Endothelial cell of umbilical vein (primary cell): ENCODE results near the gene ZDHHC7. TPM values are rescaled to one million over a fixed set of nuclear protein-coding genes. Genes with fewer than 3 reads are reported as not detected.

Experiments
- BruUV-seq: library from RNA; stranded (reverse); fragments of 400-500 nt; replicated peaks from 2 replicates; lab custom pipeline; 2021; lab: Mats Ljungman, UMichigan
- CTCF ChIA-PET: fragments of 300-600, 350-600 bp; sonication (Branson Sonifier 250); formaldehyde crosslinking; loops from one replicate; lab custom pipeline; 2021; ENCODE audit warnings: antibody characterized with exemption, inconsistent platforms; lab: Charles Lee
- POLR2A ChIA-PET: fragments of 300-600, 350-600 bp; sonication (Branson Sonifier 250); formaldehyde crosslinking; loops from one replicate; lab custom pipeline; 2021; ENCODE audit warnings: antibody characterized with exemption, inconsistent platforms; lab: Charles Lee
- DNase-seq: peaks from one replicate; pipeline ENCODE4 v3.0.0-alpha.2; 2011; ENCODE audit warnings: low read depth, low spot score
- FAIRE-seq: peaks from 2 replicates; lab custom pipeline; 2011; peaks lifted over from hg19 to GRCh38; lab: Jason Lieb, UNC
- H2AFZ ChIP-seq: 2 replicates; pipeline ENCODE4 v1.6.0; 2012; ENCODE audit warnings: low read depth, low read length, control low read depth, inconsistent platforms
- H3K27ac ChIP-seq: 2 replicates; pipeline ENCODE4 v1.5.1; 2011; ENCODE audit warnings: low read depth, mild to moderate bottlenecking, control low read depth, low read length, moderate library complexity; ENCODE audit not compliant: insufficient read depth
- H3K27me3 ChIP-seq, 2 experiments: 2 replicates each; pipeline versions ENCODE4 v1.6.0 to v1.6.1; 2011; ENCODE audit warnings: low read length in 2 of 2, mixed read lengths in 1 of 2; ENCODE audit not compliant: control insufficient read depth in 2 of 2, insufficient read depth in 2 of 2
- H3K36me3 ChIP-seq, 2 experiments: 2 replicates in 1 of 2; 3 replicates in 1 of 2; pipeline ENCODE4 v1.5.1; 2011; ENCODE audit warnings: low read length in 2 of 2, mild to moderate bottlenecking in 1 of 2, moderate library complexity in 1 of 2; ENCODE audit not compliant: control insufficient read depth in 2 of 2, insufficient read depth in 2 of 2; ENCODE audit errors: extremely low read depth in 1 of 2
- H3K4me1 ChIP-seq: 3 replicates; pipeline ENCODE4 v1.5.1; 2011; ENCODE audit warnings: mild to moderate bottlenecking, low read length; ENCODE audit not compliant: control insufficient read depth, insufficient read depth; ENCODE audit errors: extremely low read depth
- H3K4me2 ChIP-seq: 2 replicates; pipeline ENCODE4 v1.6.1; 2011; ENCODE audit warnings: low read length, control low read depth, mixed read lengths; ENCODE audit not compliant: insufficient read depth
- H3K4me3 ChIP-seq, 3 experiments: fragments of 200-600 bp in 1 of 3; sonication (generic), shearing (Covaris generic) in 1 of 3; replicated peaks in 1 of 3; 2 replicates each; pipeline ENCODE4 v1.5.1; 2011 to 2016; ENCODE audit warnings: control low read depth in 3 of 3, low read length in 3 of 3, mild to moderate bottlenecking in 2 of 3, inconsistent platforms in 1 of 3, low read depth in 1 of 3, moderate library complexity in 1 of 3; ENCODE audit not compliant: insufficient read depth in 1 of 3
- H3K79me2 ChIP-seq: 2 replicates; pipeline ENCODE4 v1.6.0; 2012; ENCODE audit warnings: low read length, inconsistent platforms; ENCODE audit not compliant: control insufficient read depth, insufficient read depth
- H3K9ac ChIP-seq: replicated peaks from 2 replicates; pipeline ENCODE3; 2011; ENCODE audit warnings: low read length, control low read depth; ENCODE audit not compliant: insufficient read depth; ENCODE audit errors: extremely low read depth
- H3K9me1 ChIP-seq: replicated peaks from 3 replicates; pipeline ENCODE4 v1.6.0; 2011; ENCODE audit warnings: mild to moderate bottlenecking, low read length; ENCODE audit not compliant: control insufficient read depth, insufficient read depth; ENCODE audit errors: extremely low read depth
- H3K9me3 ChIP-seq: replicated peaks from 2 replicates; pipeline ENCODE4 v1.5.1; 2012; ENCODE audit warnings: low read length, inconsistent platforms; ENCODE audit not compliant: control insufficient read depth, insufficient read depth
- H4K20me1 ChIP-seq: replicated peaks from 2 replicates; pipeline ENCODE3; 2011; ENCODE audit warnings: mild to moderate bottlenecking, low read length; ENCODE audit not compliant: control insufficient read depth, insufficient read depth; ENCODE audit errors: extremely low read depth
- CTCF ChIP-seq, 2 donors: IDR thresholded peaks; 1 replicate in 1 of 2; 2 replicates in 1 of 2; pipeline ENCODE4 v1.5.1; 2011; ENCODE audit warnings: low read length in 2 of 2, mild to moderate bottlenecking in 2 of 2, moderate library complexity in 2 of 2, control low read depth in 1 of 2, inconsistent platforms in 1 of 2, low read depth in 1 of 2; ENCODE audit not compliant: insufficient read depth in 1 of 2; ENCODE audit errors: extremely low read depth in 1 of 2
- EZH2 ChIP-seq: IDR thresholded peaks from 2 replicates; pipeline ENCODE4 v1.6.1; 2012; ENCODE audit warnings: borderline replicate concordance, low read depth, mild to moderate bottlenecking, moderate library complexity, low read length, inconsistent platforms; ENCODE audit not compliant: severe bottlenecking
- FOS ChIP-seq: IDR thresholded peaks from 2 replicates; pipeline ENCODE4 v1.6.1; 2011; ENCODE audit warnings: mild to moderate bottlenecking, low read length, moderate library complexity, borderline replicate concordance; ENCODE audit not compliant: insufficient read depth
- GATA2 ChIP-seq: IDR thresholded peaks from 2 replicates; pipeline ENCODE4 v1.7.0; 2011; ENCODE audit warnings: low read depth, mild to moderate bottlenecking, moderate library complexity, mixed read lengths, low read length; ENCODE audit not compliant: insufficient read length, insufficient read depth
- JUN ChIP-seq: IDR thresholded peaks from 2 replicates; pipeline ENCODE4 v1.6.1; 2011; ENCODE audit warnings: borderline replicate concordance, low read depth; ENCODE audit not compliant: insufficient read length, insufficient read depth
- MAX ChIP-seq: IDR thresholded peaks from 2 replicates; pipeline ENCODE4 v1.6.1; 2011; ENCODE audit not compliant: insufficient read depth, insufficient read length
- MYC ChIP-seq: IDR thresholded peaks from one replicate; pipeline ENCODE4 v1.6.1; 2011; ENCODE audit warnings: mild to moderate bottlenecking, low read depth, low read length
- POLR2A ChIP-seq: IDR thresholded peaks from 2 replicates; pipeline ENCODE4 v1.6.1; 2012; ENCODE audit warnings: low read depth, mild to moderate bottlenecking, control low read depth, low read length
- POLR2AphosphoS5 ChIP-seq: IDR thresholded peaks from 2 replicates; pipeline ENCODE4 v1.6.1; 2012; ENCODE audit warnings: low read depth, mild to moderate bottlenecking, control low read depth, low read length, moderate library complexity; ENCODE audit not compliant: insufficient read depth
- dilution Hi-C: fragments of 300-500 bp; cut with MboI; formaldehyde crosslinking; loops from one replicate; pipeline ENCODE4 v1.15.0; 2019; ENCODE audit warnings: low sequenced_read_pairs; ENCODE audit not compliant: extremely low pct_ligation_motif_present
- intact Hi-C: fragments of 100-400 bp; cut with micrococcal nuclease; formaldehyde crosslinking; loops from one replicate; pipeline ENCODE4 v1.10.0; 2022
- polyA plus RNA-seq, 4 experiments: library from polyadenylated mRNA; depleted of rRNA in 3 of 4; stranded (reverse) in 3 of 4; unstranded in 1 of 4; fragments of >200 nt; gene quantifications; 2 replicates each; pipeline versions ENCODE4 v1.2.1 to v1.2.3, GENCODE V29; 2011 to 2012; ENCODE audit warnings: missing spikeins in 1 of 4
- total RNA-seq: library from RNA; stranded (reverse); gene quantifications from 2 replicates; pipeline ENCODE4 v1.2.3, GENCODE V29; 2021

The ZDHHC7 gene
- total and polyA plus RNA-seq, 2 donors (not counting 3 experiments of a cell fraction or from before 2014, with no cell fraction given), result 44.1 to 46.2 TPM

DNA sequence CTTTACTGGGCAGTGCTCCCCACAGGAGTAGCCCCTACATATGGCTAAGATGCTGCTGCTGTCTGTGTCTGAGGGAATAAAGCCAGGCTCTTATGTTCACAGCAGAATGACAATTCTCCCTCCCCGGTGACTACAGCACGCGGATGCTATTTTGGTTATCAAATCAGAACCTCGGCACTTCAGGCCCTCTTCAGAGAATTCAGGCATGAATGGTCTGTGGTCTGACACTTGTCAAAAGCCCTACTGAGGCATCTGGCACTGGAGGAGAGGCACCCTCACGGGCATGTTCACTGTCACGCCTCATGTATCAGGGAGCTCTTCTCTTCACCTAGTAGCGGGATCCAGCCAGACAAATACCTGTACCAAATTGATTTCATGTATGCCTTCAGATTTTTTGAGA, 46.6 kb upstream of the ZDHHC7 start:
- DNase-seq, result no peak
- intact Hi-C loops (no loop called here), dilution Hi-C loops (no loop called here)
- no peaks in the 10 kb centered on the region for H3K9me1 ChIP-seq
- H3K9me3 ChIP-seq, result no peaks in the 10 kb centered on the region
- H3K79me2 ChIP-seq, result no peaks in the 10 kb centered on the region
- no peaks in the 10 kb centered on the region for H3K36me3 ChIP-seq
- POLR2A ChIA-PET, result no interaction called here
- no peaks in the 10 kb centered on the region for H4K20me1 ChIP-seq
- no TSS peak for BruUV-seq
- no peak overlapping the region for H2AFZ ChIP-seq
- H3K27me3 ChIP-seq, result no peaks in the 10 kb centered on the region
- peaks cover 9% of the 10 kb centered on the region for H3K4me1 ChIP-seq
- TF ChIP-seq MAX (no peak), MYC (no peak), EZH2 (no peak), POLR2AphosphoS5 (no peak), POLR2A (no peak), FOS (no peak), JUN (no peak), CTCF (IDR thresholded peaks at IDR 0.05; ENCODE audit: extremely low read depth in 1 of 2, insufficient read depth in 1 of 2, low read depth in 1 of 2, low read length in 2 of 2) (no peak), GATA2 (no peak)
- H3K4me3 ChIP-seq, result no peak overlapping the region
- H3K4me2 ChIP-seq, result no peak overlapping the region
- H3K27ac ChIP-seq, result no peak overlapping the region
- no peak overlapping the region for H3K9ac ChIP-seq
- FAIRE-seq, result no peak
- CTCF ChIA-PET, result interaction anchor here (0.6 to 5.9 kb wide), 2 partner anchors 29 to 358 kb away, joined by 3 to 123 read pairs; no protein-coding TSS in a partner anchor
